ENCODE results near the gene FCF1. TPM values are rescaled to one million over a fixed set of nuclear protein-coding genes. Genes with fewer than 3 reads are reported as not detected.

FCF1 gene, protein sequence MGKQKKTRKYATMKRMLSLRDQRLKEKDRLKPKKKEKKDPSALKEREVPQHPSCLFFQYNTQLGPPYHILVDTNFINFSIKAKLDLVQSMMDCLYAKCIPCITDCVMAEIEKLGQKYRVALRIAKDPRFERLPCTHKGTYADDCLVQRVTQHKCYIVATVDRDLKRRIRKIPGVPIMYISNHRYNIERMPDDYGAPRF
- 10 to 100 TPM; 45.2 to 55.8 TPM for total RNA-seq

DNA sequence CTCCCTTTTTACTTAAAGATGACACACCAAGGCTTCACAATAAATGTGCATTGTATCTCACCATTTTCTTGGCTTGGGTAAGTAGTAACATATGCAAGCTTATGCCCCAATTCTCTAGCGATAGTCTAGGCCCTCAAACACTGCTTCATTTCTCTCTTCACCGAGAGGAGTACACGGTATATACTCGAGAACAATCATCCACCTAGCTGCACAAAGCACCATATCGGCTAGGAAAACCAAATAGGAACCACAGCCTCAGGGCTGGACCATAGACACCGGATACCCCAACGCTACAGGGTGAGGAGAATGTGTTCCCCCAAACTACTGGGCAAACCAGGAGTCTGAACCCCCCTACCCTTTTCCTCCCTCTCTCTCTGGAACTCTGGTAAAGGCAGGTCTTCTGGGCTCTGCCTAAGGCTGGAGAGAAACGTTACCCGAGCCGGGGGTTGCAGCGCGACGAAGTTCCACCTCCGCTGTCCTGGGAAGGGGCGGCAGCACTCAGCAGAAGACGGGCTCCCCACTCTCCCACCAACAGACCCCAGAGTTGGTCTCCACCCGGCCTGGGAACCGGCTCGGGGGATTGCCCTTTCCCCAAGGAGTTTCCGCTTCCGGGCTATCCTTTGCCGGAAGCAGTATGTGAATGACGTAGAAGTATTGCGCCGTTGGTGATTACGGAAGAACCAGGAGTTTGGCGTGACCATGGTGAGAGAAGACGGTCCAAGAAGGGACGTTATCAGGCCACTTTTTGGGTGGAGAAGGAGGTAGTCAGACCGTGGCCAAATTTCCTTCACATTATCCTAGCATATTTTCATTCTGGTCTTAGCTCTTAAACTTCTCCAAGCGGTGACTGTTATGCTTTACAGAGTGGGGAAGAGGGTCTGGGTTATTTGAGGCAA, at the start of gene FCF1, which contains the start of gene AREL1:
FCF1 (plus strand) TSS at position 646 of the 896 bp plus-strand sequence; CDS start at position 700, 54 bp downstream.
AREL1 (minus strand) TSS at position 582 of the 896 bp plus-strand sequence. CDS start 27,465 bp downstream, outside the sequence.
- ATAC-seq (peak; percentile 98), DNase-seq (ENCODE audit: low spot score) (peak; percentile 89)
- H3K27ac Mint-ChIP-seq, result peak within 1 kb of the TSS; percentile 86 to 97
- H3K36me3 Mint-ChIP-seq, result peaks cover 20% of the 10 kb centered on the region
- peaks cover 30 to 48% of the 10 kb centered on the region in 2 donors for H3K4me1 Mint-ChIP-seq (ENCODE audit: low read depth in 2 of 2)
- H3K9me3 Mint-ChIP-seq, result no peaks in the 10 kb centered on the region
- H3K27me3 Mint-ChIP-seq, result no peaks in the 10 kb centered on the region
- peak within 1 kb of the TSS; percentile 97 for H3K4me3 Mint-ChIP-seq

DNA sequence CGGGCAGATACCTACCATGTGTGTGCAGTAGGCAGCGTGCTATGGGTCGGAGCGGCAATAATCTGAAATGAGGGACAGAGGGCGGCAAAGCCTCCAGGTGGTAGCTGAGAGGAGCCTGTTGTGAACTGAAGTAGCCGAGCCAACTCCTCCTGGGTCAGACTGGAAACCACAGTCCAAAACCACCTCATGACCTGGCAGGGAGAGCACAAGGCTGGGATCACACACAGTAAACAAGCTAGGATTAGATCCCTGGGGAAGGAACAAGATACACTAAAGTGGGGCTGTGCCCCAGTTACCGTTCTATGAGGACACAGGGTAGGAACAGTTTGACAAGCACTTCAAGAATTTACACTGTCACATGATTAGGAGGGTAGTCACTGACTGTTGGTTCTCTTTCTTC, 49.1 kb upstream of the FCF1 start:
- no peaks in the 10 kb centered on the region for H3K9me3 Mint-ChIP-seq
- H3K27me3 Mint-ChIP-seq, result no peaks in the 10 kb centered on the region
- no peak overlapping the region for H3K27ac Mint-ChIP-seq

DNA sequence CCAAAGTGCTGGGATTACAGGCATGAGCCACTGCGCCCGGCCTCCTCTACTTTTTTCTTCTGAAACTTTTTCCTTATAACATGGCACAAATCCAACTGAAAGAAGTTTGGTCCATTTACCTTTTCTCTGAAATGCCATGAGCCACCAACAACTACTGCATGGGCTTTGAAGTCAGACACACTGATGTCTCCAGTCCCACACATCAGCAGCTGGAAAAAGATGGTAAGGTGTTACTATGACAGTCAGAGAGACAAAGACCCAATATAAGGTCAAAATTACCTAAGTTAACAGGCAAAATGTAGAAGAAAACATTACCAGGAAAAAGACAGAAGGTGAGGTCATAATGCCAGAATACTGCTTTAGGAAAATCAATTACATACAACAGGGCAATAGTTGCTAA, 48.2 kb upstream of the FCF1 start:
- DNase-seq (ENCODE audit: low spot score) (no peak), ATAC-seq (no peak)
- Mint-ChIP-seq H3K27ac (no peak overlapping the region), H3K4me3 (no peak overlapping the region), H3K36me3 (peaks cover 44% of the 10 kb centered on the region), H3K27me3 (no peaks in the 10 kb centered on the region), H3K9me3 (no peaks in the 10 kb centered on the region), H3K4me1 (ENCODE audit: low read depth in 2 of 2) (peaks cover 7 to 11% of the 10 kb centered on the region in 2 donors)

More for the DNA sequence above, 49.1 kb upstream of the FCF1 start:
- H3K4me3 Mint-ChIP-seq, result no peak overlapping the region
- ATAC-seq (no peak), DNase-seq (ENCODE audit: low spot score) (no peak)
- H3K36me3 Mint-ChIP-seq, result peaks cover 37% of the 10 kb centered on the region
- H3K4me1 Mint-ChIP-seq (ENCODE audit: low read depth in 2 of 2), result peaks cover 7% of the 10 kb centered on the region in 2 donors

DNA sequence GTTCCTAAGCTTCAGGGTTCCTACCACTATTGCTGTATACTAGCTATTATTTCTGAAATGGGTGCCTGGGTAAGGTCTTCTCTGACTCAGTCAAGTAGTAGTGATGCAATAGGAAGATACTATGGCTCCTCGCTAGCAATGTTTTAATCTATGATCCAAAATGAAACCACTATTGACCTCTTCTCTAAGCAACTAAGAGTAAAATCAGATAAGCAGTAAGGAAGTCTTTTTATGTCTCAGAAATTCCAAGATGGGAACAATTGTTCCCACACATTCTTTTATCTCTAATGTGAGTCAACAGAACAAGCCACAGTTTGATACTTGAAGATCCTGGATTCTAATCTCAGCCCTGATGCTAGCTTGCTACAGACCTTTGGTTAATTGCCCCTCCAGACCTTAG, 45.2 kb upstream of the FCF1 start:
- DNase-seq (ENCODE audit: low spot score), result no peak
- Mint-ChIP-seq H3K27me3 (no peaks in the 10 kb centered on the region), H3K4me1 (ENCODE audit: low read depth in 2 of 2) (peaks cover 7 to 15% of the 10 kb centered on the region in 2 donors), H3K36me3 (peaks cover 55% of the 10 kb centered on the region), H3K27ac (peak overlapping the region; percentile 72 to 76), H3K4me3 (peak overlapping the region; percentile 30), H3K9me3 (no peaks in the 10 kb centered on the region)
- peak; percentile 61 to 73 for ATAC-seq

DNA sequence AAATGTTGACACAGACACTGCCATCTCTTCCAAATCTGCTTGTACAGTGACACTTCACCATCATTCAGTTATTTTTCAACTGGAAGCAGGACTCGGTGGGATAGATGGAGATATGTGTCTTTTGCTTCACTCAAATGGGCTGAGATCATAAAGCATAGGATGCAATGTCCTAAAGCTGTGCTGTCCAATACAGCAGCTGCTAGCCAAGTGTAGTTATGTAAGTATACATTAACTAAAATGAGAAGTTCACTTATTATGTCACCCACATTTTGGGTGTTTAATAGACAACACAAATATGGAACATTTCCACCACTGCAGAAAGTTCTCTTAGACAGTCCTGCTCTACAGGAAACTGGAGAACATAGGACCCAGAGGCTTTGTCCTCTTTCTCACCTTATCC, 43.7 kb upstream of the FCF1 start:
- H3K27me3 Mint-ChIP-seq, result no peaks in the 10 kb centered on the region
- H3K27ac Mint-ChIP-seq, result peak overlapping the region in 1 of 2 donors; percentile 56
- no peaks in the 10 kb centered on the region for H3K9me3 Mint-ChIP-seq
- H3K36me3 Mint-ChIP-seq, result peaks cover 50% of the 10 kb centered on the region
- H3K4me1 Mint-ChIP-seq (ENCODE audit: low read depth in 2 of 2), result peaks cover 7 to 15% of the 10 kb centered on the region in 2 donors
- DNase-seq (ENCODE audit: low spot score) (no peak), ATAC-seq (no peak)
- no peak overlapping the region for H3K4me3 Mint-ChIP-seq

DNA sequence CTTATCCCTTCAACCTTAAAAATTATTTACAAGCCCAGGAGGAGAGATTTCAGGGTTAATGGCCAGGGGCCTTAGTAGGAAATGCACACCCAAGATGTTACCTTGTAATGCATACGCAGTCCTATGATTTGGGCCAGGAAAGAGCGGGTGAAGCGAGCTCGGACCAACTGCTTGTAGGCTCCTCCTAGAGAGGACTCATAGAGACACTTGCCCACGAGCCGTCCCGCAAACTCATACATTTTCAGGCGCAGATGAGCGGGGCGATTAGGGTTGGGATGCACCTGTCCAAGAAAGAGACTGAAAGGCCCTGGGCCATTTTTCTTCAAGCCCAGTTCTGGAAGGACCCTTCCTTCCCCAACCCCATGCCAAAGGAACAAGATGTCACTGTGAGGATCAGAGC, 43.1 kb upstream of the FCF1 start:
- peaks cover 7 to 15% of the 10 kb centered on the region in 2 donors for H3K4me1 Mint-ChIP-seq (ENCODE audit: low read depth in 2 of 2)
- H3K4me3 Mint-ChIP-seq, result no peak overlapping the region
- no peaks in the 10 kb centered on the region for H3K27me3 Mint-ChIP-seq
- DNase-seq (ENCODE audit: low spot score) (no peak), ATAC-seq (no peak)
- peaks cover 46% of the 10 kb centered on the region for H3K36me3 Mint-ChIP-seq
- peak overlapping the region in 1 of 2 donors; percentile 56 for H3K27ac Mint-ChIP-seq
- H3K9me3 Mint-ChIP-seq, result no peaks in the 10 kb centered on the region

DNA sequence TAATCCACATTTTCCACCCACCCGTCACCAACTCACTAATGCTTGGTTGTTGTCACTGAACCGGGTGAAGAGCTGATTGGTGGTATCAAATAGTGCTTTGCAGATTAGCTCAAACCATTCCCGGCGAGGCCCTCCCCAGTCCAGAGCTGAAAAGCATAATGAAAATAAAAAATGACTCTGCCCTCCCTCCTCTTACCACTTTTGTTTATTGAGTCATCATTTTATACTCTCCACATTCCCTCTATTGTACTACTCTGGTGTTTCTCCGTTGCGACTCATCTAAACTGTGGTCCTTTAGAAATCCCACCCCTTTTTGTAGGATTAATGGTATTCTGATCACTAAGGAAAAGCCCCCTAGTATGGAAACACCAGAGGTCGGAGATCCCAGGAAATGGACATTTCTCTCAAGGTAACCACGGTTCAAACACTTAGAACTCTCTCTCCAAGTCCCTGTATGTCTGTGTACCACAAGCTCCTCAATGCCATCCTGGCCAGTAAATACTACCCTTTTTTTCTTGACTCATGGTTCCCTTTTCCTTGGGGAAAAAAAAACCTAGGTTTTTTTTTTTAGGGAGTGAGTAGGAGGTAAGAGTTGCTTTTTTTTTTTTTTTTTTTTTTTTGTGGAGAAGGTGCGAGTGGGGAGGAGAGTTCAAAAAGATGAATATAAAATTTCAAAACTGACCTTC, 42.1 kb upstream of the FCF1 start:
- Mint-ChIP-seq H3K4me3 (no peak overlapping the region), H3K9me3 (no peaks in the 10 kb centered on the region), H3K36me3 (peaks cover 51% of the 10 kb centered on the region), H3K27me3 (no peaks in the 10 kb centered on the region), H3K4me1 (ENCODE audit: low read depth in 2 of 2) (peaks cover 7 to 15% of the 10 kb centered on the region in 2 donors), H3K27ac (no peak overlapping the region)
- DNase-seq (ENCODE audit: low spot score) (no peak), ATAC-seq (no peak)

DNA sequence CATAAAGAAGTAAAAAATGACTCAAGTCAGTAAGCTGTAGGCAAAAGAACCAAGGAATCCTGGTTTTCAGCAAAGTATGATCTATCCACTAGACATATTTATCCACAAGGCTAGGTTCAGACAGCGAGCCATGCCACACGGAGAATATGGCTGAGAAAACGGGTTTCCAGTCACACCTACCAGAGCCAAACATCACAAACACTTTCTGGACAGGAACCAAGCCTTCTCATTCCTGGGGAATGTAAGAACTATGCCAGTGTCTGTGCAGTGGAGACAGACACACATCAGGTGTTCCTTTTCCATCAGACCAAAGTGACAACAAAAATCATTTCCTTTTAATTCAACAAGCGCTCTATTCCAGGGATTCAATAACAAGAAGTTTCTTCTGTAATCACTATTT, 41.2 kb upstream of the FCF1 start:
- Mint-ChIP-seq H3K4me3 (no peak overlapping the region), H3K9me3 (no peaks in the 10 kb centered on the region), H3K27me3 (no peaks in the 10 kb centered on the region), H3K36me3 (peaks cover 57% of the 10 kb centered on the region), H3K4me1 (ENCODE audit: low read depth in 2 of 2) (peaks cover 7 to 15% of the 10 kb centered on the region in 2 donors), H3K27ac (no peak overlapping the region)
- DNase-seq (ENCODE audit: low spot score), result no peak
- ATAC-seq, result no peak

DNA sequence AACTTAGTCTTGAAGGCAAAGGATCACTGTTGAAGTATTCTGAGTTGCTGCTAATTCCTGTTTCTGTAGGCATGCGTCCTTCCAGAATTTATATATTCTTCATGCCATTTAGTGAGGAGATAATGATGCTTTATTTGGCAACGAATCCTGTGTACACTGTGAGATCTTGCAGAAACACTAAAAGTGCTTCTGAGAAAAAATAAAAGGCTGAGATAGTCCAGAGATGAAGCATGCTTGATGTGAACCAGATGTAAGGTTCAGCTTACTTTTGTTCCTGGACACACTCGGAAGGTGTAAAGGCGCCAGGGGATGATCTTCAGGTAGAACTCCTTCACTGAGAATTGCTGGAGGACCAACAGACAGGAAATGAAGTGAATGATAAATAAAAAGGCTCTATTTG, 39.2 kb upstream of the FCF1 start:
- peaks cover 0 to 8% of the 10 kb centered on the region in 2 donors for H3K4me1 Mint-ChIP-seq (ENCODE audit: low read depth in 2 of 2)
- no peaks in the 10 kb centered on the region for H3K27me3 Mint-ChIP-seq
- H3K36me3 Mint-ChIP-seq, result peaks cover 45% of the 10 kb centered on the region
- ATAC-seq (no peak), DNase-seq (ENCODE audit: low spot score) (no peak)
- H3K4me3 Mint-ChIP-seq, result no peak overlapping the region
- H3K27ac Mint-ChIP-seq, result no peak overlapping the region
- H3K9me3 Mint-ChIP-seq, result no peaks in the 10 kb centered on the region

DNA sequence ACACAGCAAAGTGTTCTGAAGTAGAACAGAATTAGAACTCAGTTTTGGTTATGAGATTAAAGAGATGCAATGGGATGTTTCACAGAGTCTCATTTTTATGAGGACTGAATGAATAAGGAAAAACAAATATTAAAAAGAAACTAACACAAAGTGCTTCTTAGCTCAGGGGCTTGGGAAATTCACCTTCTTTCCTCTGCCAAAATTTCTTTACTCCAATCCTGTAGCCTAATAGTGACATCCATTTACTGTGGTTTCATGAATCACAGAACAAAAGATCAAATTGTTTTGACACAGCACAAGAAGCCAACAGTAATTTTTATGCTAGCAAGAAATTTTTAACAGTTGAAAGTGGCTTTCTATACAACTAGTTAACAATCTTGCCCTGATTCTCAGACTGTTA, 37.7 kb upstream of the FCF1 start:
- Mint-ChIP-seq H3K9me3 (no peaks in the 10 kb centered on the region), H3K36me3 (peaks cover 37% of the 10 kb centered on the region), H3K4me1 (ENCODE audit: low read depth in 2 of 2) (peaks cover 0 to 4% of the 10 kb centered on the region in 2 donors), H3K27ac (no peak overlapping the region), H3K27me3 (no peaks in the 10 kb centered on the region), H3K4me3 (no peak overlapping the region)
- ATAC-seq, result no peak
- no peak for DNase-seq (ENCODE audit: low spot score)

DNA sequence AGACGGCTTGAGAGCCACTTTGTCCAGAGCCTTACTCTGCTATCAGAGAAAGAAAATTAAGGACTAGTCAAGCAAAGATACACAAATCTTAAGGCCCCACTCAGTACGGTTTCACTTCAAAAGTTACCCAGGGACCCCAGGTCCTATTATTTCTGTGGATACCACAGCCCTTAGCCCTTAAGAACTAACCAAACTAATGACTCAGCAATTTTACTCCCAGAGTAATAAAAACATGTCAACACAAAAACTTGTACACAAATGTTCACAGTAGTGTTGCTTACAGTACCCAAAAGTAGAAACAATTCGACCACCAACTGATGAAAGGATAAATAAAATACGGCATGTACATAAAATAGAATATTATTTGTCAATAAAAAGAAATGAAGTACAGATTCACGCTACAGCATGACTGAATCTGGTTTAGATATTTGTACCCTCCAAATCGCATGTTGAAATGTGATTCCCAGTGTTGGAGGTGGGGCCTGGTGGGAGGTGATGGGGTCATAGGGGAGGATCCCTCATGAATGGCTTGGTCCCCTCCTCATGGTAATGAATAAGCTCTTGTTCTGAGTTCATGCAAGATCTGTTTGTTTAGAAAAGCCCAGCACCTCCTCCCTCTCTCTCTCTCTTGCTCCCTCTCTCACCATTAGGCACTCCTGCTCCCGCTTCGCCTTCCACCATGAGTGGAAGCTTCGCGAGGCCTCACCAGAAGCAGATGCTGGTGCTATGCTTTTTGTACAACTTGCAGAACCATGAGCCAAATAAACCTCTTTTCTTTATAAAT, 30.6 kb upstream of the FCF1 start:
- Mint-ChIP-seq H3K27me3 (no peaks in the 10 kb centered on the region), H3K4me1 (ENCODE audit: low read depth in 2 of 2) (peaks cover 9 to 11% of the 10 kb centered on the region in 2 donors), H3K4me3 (no peak overlapping the region), H3K36me3 (peaks cover 17% of the 10 kb centered on the region), H3K27ac (peak overlapping the region in 1 of 2 donors; percentile 30), H3K9me3 (no peaks in the 10 kb centered on the region)
- DNase-seq (ENCODE audit: low spot score) (no peak), ATAC-seq (no peak)

DNA sequence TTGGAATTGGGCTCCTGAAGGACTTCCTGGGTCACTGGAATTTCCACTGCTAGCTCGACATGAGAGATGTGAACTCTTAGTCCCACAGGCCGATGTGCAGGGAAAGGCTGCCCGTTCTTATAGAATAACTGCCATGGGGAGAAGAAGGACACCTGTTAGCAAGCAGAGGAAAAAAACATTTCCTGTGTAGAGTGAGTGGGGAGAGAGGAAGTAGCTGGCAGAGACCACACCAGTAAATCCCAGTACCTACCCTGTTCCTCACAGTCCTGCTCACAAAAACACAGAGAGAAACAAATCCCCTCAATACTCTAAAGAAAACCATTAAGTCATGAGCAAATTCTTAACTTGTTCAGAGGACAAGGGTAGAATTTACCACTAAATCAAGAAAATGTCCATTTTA, 29.5 kb upstream of the FCF1 start:
- peaks cover 19% of the 10 kb centered on the region for H3K36me3 Mint-ChIP-seq

DNA sequence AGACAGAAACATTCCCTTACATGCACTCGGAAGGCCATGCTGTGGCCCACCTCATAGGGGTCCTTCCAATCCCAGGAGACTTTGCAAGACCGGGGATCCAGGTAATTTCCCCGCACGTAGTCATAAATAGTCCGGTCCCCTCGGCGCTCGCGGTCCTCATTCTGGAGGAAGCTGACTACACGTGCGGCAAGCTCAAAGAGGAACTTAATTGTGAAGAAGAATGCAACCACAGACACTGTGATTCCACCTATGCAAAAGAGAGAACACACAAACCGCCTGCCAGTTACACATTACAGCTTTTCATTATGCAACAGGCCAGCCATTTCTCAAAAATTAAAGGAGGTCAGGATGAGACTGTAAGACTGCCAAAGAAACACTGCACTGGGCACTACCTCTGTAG, 28.5 kb upstream of the FCF1 start:
- no peak for DNase-seq (ENCODE audit: low spot score)
- H3K4me1 Mint-ChIP-seq (ENCODE audit: low read depth in 2 of 2), result peaks cover 9 to 18% of the 10 kb centered on the region in 2 donors
- H3K9me3 Mint-ChIP-seq, result no peaks in the 10 kb centered on the region
- no peak overlapping the region for H3K4me3 Mint-ChIP-seq
- no peaks in the 10 kb centered on the region for H3K27me3 Mint-ChIP-seq
- peak; percentile 43 to 65 for ATAC-seq
- H3K27ac Mint-ChIP-seq, result no peak overlapping the region
- H3K36me3 Mint-ChIP-seq, result peaks cover 22% of the 10 kb centered on the region

More for the DNA sequence above, 29.5 kb upstream of the FCF1 start:
- no peak for ATAC-seq
- no peaks in the 10 kb centered on the region for H3K27me3 Mint-ChIP-seq
- no peaks in the 10 kb centered on the region for H3K9me3 Mint-ChIP-seq
- no peak for DNase-seq (ENCODE audit: low spot score)
- H3K27ac Mint-ChIP-seq, result peak overlapping the region in 1 of 2 donors; percentile 47
- no peak overlapping the region for H3K4me3 Mint-ChIP-seq
- peaks cover 9 to 13% of the 10 kb centered on the region in 2 donors for H3K4me1 Mint-ChIP-seq (ENCODE audit: low read depth in 2 of 2)

Data from natural killer cell treated with Interleukin-12 subunit alpha and Interleukin-12 subunit beta and Interleukin-15 and Interleukin-18, amount 100 ng/mL, for 72 hours (primary cell).